A172 (cell line): ENCODE results near the gene PROKR2. TPM values are rescaled to one million over a fixed set of nuclear protein-coding genes. Genes with fewer than 3 reads are reported as not detected.

Experiments
- DNase-seq: peaks from one replicate; pipeline ENCODE4 v3.0.0-alpha.2; 2015; ENCODE audit warnings: low spot score
- total RNA-seq: library from RNA; depleted of rRNA; stranded (reverse); fragments of >200 nt; shearing (Covaris generic); gene quantifications from 2 replicates; pipeline ENCODE4 v1.2.3, GENCODE V29; 2014; rRNA removed

PROKR2 gene
- total RNA-seq, result not detected in 2 replicates

- DNase-seq, result no peak
These were observed at the start of gene PROKR2 for GRCh38 chr20:5316188-5317158. PROKR2 (minus strand) TSS chr20:5316954; CDS start chr20:5314369, 2,585 bp downstream.

- DNase-seq, result peak; percentile 73
These were observed 48.3 kb upstream of the PROKR2 start for GRCh38 chr20:5364997-5365597.

- peak; percentile 22 for DNase-seq
These were observed 47.5 kb upstream of the PROKR2 start for GRCh38 chr20:5364136-5364821.

- no peak for DNase-seq
These were observed 46.0 kb upstream of the PROKR2 start for GRCh38 chr20:5362771-5363170.

GRCh38 chr20:5361176-5361575 is 44.4 kb upstream of the PROKR2 start:
- no peak for DNase-seq

- no peak for DNase-seq
These were observed 41.2 kb upstream of the PROKR2 start for GRCh38 chr20:5357946-5358345.

- no peak for DNase-seq
These were observed 40.2 kb upstream of the PROKR2 start for GRCh38 chr20:5356941-5357340.

- DNase-seq, result no peak
These were observed 38.1 kb upstream of the PROKR2 start for GRCh38 chr20:5354901-5355300.

GRCh38 chr20:5353624-5354496 is 37.1 kb upstream of the PROKR2 start:
- DNase-seq, result peak; percentile 77

GRCh38 chr20:5349448-5349847 is 32.7 kb upstream of the PROKR2 start:
- DNase-seq, result peak; percentile 37

GRCh38 chr20:5342021-5342420 is 25.3 kb upstream of the PROKR2 start:
- no peak for DNase-seq

GRCh38 chr20:5331340-5331739 is 14.6 kb upstream of the PROKR2 start:
- DNase-seq, result no peak

GRCh38 chr20:5328268-5328667 is 11.5 kb upstream of the PROKR2 start:
- no peak for DNase-seq

- no peak for DNase-seq
These were observed 10.6 kb upstream of the PROKR2 start for GRCh38 chr20:5327356-5327755.

GRCh38 chr20:5315807-5316187 is 957 bp downstream of the PROKR2 start:
- no peak for DNase-seq

- no peak for DNase-seq
These were observed 2.8 kb downstream of the PROKR2 start for GRCh38 chr20:5313916-5314315.

- no peak for DNase-seq
These were observed 4.2 kb downstream of the PROKR2 start for GRCh38 chr20:5312518-5312917.

- DNase-seq, result no peak
These were observed 6.8 kb downstream of the PROKR2 start for GRCh38 chr20:5309971-5310370.

GRCh38 chr20:5298811-5299210 is 17.9 kb downstream of the PROKR2 start:
- DNase-seq, result no peak

GRCh38 chr20:5297280-5298004 is 19.3 kb downstream of the PROKR2 start:
- DNase-seq, result no peak

- DNase-seq, result no peak
These were observed 26.2 kb downstream of the PROKR2 start for GRCh38 chr20:5290596-5290995.
